Measurements from ENCODE around the gene SRRT.
"Not testable (repeated sequence)": the region's sequence is repeated elsewhere in the genome, so short reads cannot be mapped to it uniquely, and the experiment has no call there.

SRRT gene

DNA sequence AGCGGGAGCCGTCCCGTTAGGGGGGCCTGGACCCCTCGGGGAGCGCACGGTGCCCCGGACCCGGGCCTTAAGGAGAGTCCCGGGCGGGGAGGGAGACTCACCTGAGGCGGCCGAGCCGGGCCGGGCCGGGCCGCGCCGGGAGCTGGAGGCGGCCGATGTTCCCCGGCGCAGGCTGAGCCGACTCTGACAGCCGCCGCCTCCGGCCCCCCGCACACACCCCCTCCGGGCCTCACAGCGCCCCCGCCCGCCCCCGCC lies 20.7 kb downstream of the SRRT start, which contains the start of gene ACHE:
Gene ACHE, minus strand, starts transcription at position 188 of the 255 bp plus-strand sequence. CDS start 1,656 bp downstream, outside the sequence.
- no peak for DNase-seq

DNA sequence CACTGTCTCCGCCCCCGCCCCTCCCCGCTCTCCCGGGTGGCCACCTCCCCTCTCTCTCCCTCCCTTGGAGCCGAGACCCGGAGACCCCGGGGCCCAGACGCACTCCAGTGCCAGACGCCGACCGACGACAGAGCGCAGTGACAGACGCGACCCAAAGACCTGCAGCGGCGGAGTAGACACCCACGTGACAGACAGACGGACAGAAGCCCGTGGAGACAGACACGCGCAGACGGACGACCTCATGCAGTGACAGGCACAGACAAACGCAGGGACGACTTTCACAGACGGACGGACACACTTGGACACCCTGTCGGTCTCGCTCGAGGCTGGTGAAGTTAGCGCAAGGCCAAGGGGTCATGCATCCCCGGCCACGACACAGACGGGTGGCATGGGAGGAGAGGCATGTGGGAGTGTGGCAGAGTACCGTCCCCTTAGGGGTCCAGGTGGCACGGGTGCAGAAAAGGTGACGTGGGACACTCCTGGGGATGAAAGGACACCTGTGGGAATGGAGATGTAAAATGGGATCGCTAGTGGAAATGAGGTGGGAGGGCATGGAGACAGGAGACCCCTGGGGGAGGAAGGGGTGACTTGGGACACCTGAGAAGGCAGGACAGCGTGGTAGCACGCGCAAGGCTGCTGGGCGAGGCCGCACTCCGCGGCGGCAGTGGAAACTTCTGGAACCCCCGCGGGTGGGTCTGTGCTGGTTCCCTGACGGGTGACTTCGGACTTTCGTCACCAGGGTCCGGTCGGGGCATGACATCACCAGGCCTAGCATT lies 21.2 kb downstream of the SRRT start:
- peak in 1 of 2 donors; percentile 21 for DNase-seq

DNA sequence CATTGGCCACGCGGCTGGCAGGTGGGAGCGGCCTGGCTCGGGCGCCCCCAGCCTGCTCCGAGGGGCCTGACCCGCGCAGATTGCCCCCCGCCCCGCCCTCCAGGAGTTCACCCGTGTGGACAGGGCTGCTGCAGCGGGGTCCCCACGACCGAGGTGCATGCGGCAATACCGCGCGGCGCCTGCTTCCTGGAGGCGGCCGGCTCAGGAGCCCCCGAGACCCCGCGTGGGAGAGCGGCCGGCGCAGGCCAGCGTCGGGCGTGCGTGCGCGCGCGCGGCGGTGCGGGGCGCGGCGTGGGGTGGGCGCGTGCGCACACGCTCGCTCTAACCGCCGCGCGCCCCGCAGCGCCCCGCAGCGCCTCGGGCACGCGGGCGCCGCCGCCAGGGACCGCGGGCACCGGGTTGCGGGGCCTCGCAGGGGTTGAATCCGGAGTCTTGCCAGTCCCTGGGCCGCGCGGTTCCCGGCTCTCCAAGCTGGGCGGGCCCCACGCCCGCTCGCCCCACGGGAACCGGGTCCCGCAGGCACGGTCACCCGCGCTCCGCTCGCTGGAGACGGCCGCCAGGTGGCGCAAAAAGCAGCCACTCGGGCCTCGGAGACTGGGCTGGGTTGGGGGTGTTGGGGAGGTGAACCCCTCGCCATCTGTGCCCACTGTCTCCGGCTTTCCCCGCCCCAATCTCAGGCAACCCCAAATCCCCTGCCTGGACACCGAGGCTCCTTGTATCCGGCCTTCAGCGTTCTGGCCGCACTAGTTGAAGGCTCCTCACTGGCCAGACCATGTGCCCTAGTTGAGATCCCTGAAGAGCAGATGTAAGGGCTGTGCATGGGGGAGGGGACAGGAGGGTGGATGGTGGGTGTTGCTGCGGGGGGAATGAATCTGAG lies 22.1 kb downstream of the SRRT start:
- peak in 1 of 2 donors; percentile 31 for DNase-seq

DNA sequence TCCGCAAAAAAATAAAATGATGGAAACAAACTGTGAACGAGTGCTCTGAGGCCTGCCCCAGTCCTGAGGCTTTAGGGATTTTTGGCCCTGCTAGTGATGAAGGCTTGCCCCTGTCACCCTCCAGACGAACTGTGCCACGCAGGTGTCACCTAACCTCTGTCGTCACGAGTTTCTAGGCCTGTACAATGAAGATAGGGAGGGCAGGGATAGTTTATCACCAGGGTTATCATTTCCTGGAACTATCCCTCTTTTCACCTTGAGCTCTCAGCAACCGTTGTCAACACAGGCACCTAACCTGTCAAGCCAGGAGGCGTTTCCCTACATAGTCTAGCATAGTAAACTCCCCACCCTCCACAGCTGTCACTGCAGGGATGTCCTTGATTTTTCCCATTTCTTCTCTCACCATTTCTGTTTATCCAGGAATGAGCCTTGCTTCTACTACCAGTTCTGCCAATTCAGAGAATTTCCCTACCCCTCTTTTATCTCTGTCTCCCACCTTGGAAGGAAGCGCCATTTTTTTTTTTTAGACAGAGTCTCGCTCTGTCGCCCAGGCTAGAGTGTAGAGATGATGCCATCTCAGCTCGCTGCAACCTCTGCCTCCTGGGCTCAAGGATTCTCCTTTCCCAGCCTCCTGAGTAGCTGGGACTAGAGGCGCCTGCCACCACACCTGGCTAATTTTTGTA lies 23.0 kb downstream of the SRRT start:
- DNase-seq: no peak

DNA sequence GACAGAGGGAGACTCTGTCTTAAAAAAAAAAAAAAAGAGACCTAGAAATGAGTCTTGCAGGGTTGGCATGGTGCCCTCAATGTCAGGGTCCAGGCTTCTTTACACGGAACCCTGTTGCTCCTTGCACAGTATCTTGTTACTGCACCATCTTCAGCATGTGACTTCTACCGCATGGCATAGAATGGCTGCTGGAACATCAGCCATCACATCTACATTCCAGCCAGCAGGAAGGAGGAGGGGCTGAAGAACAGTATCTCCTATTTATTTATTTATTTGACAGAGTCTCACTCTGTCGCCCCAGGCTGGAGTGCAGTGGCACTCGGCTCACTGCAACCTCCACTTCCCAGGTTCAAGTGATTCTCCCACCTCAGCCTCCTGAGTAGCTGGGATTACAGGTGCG lies 24.5 kb downstream of the SRRT start:
- no peak for DNase-seq

DNA sequence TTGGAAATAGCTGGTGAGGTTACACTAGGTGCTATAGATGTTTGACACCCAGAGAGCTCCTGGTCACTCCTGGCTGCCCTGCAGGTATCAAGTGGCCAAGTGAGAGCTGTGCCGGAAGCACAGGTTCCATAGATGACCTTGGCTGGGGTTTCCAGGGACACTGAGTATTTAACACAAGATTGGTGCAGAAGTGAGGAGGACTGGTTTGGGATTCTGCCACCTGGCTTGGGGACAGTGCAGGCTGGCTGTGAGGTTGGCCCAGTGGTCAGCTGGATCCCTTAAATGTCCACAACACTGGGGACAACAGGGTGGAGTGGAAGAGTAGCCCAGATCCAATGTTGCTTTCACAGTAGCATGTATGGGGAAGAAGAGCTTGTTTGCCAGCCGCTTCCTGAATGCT lies 26.1 kb downstream of the SRRT start:
- no peak for DNase-seq

DNA sequence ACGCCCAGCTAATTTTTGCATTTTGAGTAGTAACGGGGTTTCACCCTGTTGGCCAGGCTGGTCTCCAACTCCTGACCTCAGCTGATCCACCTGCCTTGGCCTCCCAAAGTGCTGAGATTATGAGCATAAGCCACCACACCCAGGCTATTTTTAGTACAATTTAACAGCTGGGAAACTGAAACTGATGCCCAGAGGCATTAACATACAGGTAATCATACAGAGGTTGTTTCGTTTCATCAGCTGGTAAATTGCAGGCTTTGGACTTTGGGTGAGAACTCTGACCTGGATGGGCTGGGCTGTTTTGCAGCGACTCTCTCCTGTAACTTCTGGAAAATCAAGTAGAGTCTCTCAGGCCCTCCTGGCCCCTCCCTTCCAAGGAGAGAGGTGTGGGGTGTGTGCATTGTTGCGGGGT lies 27.0 kb downstream of the SRRT start:
- no peak for DNase-seq

DNA sequence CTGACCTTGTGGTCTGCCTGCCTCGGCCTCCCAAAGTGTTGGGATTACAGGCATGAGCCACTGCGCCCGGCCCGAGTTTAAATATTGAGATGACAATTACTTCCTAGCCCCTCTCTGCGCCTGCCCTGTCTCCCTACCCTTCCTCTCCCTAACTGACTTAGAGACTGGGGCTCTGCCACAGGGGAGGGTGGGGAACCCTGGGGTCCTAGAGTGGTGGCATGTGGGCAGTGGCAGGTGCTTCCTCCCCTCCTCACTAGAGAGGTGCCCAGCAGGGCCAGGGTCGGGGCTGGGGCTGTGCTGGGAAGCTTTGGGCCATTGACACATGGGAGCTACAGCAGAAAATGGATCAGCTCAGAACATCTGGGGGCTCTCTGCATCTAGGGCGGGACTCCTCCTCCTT lies 27.7 kb downstream of the SRRT start:
- no peak for DNase-seq

DNA sequence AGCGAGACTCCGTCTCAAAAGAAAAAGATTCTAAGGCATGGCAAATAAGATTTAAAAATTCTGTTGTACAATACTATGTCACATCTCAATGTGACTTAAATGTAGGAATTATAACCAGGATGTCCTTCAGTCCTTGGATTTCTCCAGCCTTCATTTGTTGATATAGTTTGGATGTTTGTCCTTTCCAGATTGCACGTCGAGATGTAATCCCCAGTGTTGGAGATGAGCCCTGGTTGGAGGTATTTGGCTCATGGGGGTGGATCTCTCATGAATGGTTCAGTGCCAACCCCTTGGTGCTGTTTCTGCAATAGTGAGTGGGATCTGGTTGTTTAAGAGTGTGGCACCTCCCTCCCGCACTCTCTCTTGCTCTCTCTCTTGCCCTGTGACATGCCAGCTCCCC lies 33.6 kb downstream of the SRRT start:
- DNase-seq: no peak

DNA sequence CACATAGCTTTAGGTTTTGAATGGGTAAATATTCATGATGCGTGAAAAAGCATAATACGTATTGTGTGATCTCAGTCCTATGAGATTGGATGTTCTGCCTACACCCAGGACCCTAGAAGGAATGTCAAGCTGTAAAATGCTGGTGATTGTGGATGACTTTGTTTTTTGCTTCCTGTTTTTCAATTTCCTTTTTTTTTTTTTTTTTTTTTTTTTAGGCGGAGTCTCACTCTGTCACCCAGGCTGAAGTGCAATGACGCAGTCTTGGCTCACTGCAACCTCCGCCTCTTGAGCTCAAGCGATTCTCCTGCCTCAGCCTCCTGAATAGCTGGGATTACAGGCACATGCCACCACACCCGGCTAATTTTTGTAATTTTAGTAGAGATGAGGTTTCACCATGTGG lies 35.5 kb downstream of the SRRT start:
- peak in 1 of 2 donors; percentile 8 for DNase-seq

DNA sequence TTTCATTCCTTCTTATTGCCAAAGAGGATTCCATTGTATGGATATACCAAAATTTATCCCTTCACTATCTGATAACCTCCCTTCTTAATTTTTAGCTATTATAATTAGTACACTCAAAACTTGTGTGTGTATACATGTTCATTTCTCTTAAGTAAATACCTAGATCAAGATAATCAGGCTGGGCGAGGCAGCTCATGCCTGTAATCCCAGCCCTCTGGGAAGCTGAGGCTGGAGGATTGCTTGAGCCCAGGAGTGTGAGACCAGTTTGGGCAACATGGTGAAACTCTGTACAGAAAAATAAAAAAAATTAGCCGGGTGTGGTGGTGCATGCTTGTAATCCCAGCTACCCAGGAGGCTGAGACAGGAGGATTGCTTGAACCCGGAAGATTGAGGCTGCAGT lies 36.6 kb downstream of the SRRT start:
- DNase-seq: no peak

DNA sequence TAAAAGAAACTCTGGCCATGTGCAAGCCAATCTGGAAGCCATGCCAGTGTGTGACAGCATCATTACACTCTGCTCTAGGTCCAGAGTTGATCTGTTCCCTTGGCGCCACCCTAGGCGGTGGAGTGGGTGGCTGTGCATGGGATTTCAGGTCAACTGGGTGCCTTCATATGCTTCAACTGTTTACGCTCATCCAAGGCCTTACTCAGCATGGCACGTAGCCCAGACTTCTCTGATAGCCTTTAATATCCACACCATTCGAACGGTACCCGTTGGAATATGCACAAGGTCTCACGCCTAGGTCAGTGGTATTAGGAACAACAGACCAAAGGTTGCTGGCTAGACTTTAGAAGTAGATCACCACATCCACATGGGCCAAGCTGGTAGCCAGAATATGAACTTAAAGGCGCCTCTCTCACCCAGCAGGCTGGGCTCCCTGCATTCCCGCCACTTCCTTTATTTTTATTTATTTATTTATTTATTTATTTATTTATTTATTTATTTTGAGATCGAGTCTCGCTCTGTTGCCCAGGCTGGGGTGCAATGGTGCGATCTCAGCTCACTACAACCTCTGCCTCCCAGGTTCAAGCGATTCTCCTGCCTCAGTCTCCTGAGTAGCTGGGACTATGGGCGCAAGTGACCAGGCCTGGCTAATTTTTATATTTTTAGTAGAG lies 39.4 kb downstream of the SRRT start:
- no peak for DNase-seq

DNA sequence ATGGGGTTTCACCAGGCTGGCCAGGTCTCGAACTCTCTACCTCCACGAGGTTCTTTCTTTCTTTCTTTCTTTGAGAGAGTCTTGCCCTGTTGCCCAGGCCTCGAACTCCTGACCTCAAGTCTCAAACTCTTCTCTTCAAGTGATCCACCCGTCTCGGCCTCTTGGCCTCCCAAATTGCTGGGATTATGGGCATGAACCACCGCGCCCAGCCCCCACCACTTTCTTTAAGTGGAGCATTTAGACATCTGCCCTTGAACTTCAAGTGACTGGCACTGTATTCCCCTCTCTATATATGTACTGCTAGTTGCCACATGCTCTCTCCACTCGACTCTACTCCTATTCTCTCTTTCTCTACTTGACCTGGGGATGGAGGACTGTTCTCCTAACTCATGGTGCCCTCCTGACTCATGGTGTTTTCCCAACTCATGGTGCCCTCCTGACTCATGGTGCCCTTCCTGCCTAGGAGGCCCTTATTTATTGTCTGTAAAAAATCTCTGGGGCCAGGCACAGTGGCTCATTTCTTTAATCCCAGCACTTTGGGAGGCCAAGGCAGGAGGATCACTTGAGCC lies 40.1 kb downstream of the SRRT start:
- no peak for DNase-seq

DNA sequence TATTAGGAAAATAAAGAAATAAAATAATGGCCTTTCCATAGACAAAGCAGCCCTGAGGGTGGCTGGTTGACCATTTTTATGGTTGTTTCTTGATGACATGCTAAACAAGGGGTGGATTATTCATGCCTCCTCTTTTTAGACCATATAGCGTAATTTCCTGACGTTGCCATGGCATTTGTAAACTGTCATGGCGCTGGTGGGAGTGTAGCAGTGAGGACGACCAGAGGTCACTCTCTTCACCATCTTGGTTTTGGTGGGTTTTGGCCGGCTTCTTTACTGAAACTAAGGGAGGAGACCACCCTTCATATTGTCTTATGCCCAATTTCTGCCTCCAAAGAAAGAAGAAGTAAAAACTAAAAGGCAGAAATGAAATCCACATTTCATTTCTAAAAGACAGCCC lies 44.4 kb downstream of the SRRT start:
- DNase-seq: not testable (repeated sequence)

DNA sequence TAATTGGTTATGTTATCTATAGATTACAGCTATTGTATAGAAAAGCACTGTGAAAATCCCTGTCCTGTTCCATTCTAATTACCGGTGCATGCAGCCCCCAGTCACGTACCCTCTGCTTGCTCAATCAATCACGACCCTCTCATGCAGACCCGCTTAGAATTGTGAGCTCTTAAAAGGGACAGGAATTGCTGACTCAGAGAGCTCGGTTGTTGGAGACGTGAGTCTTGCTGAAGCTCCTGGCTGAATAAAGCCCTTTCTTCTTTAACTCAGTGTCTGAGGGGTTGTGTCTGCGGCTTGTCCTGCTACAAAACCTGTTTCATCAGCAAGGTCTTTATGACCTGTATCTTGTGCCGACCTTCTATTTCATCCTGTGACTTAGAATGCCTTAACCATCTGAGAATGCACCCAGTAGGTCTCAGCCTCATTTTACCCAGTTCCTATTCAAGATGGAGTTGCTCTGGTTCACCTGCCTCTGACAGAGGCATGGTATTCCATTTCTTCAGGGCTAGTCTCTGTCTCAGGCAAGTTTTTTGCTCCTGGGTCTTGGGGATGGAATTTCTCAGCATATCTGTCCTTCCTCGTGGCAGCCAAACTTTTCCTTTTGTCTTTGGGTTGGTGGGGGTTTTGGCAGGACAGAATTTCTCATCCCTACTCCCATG lies 45.0 kb downstream of the SRRT start:
- not testable (repeated sequence) for DNase-seq

DNA sequence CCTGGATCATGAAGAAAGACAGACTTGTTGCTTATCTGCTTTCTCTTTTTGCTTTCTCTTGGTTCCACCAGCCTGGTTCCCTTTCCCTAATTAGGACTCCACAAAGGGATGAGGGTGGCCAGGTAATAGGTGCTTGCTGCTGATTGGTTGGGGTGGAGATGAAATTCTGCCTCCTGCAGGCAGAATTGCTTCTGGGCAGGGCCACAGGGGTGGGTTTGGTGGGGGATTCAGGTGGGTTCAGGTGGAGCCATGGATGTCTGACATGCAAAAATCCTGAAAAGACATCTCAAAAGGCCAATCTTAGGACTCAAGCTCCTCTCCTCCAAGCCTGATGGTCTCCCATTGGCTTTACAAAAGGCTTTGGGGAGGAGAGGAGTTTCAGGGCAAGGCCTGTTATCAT lies 46.1 kb downstream of the SRRT start:
- DNase-seq: no peak

DNA sequence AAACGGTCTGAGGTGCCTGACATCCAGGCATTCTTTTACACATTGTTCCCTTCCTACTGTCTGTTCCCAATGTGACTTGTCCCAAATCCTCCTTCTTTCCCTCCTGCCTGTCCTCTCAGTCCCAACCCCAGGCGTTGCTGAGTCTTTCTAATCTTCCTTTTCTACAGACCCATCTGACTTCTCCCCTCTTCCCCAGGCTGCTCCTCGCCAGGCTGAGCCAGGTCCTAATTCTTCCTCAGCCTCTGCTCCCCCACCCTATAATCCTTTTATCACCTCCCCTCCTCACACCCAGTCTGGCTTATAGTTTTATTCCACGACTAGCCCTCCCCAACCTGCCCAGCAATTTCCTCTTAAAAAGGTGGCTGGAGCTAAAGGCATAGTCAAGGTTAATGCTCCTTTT lies 48.7 kb downstream of the SRRT start:
- DNase-seq: not testable (repeated sequence)

DNA sequence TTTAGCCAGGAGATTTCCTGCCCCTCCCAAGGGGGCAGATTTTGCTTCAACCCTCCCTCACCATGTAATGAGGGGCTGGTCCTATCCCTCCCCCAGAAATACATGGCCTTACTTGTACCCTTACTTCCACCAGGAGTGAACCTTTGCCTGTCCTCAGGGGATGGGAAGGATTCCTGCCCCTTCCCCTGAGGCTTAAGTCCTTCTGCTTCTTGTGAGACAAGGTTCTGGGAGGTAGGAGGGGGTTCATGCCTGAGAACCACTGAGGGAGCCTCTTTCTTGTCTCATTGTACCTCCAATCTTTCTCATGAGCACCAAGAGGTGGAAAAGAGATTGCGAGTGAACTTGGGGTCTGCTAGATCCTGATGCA lies 54.9 kb downstream of the SRRT start:
- no peak for DNase-seq

DNA sequence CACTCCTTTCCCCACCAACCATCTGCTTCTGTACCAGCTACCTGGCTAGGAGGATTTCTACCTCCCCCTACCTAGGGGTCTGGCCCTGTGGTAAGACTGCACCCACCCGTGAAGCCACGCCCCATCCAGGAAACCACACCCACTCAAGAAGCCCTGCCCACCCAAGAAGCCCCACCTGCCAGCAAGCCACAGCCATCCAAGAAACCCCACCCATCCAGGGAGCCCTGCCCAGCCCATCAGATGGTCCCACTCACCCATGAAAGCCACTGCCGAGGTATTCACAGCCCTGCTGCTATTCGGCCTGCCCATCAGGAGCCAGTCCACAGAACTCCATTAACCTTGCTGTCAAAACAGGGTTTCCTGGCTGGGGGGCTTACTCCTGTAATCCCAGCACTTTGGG lies 58.8 kb downstream of the SRRT start:
- DNase-seq: no peak

DNA sequence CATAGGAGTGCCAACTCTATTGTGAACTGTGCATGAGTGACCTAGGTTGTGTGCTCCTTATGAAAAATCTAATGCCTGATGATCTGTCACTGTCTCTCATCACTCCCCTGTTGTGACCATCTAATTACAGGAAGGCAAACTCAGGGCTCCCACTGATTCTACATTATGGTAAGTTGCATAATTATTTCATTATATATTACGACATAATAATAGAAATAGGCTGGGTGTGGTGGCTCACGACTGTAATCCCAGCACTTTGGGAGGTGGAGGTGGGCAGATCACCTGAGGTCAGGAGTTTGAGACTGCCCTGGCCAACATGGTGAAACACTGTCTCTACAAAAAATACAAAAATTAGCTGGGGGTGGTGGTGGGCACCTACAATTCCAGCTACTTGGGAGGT lies 60.5 kb downstream of the SRRT start:
- not testable (repeated sequence) for DNase-seq

DNA sequence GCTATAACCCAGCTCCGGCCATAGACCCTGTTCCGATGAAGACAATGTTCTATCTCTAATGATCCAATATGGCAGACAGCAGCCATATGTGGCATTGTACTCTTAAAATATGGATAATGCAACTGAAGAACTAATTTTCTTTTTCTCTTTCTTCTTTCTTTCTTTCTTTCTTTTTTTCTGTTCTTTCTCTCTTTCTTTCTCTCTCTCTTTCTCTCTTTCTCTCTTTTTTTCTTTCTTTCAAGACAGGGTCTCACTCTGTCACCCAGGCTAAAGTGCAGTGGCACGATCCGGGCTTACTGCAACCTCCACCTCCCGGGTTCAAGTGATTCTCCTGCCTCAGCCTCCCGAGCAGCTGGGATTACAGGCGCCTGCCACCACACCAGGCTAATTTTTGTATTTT lies 61.3 kb downstream of the SRRT start:
- not testable (repeated sequence) for DNase-seq
